ENCODE results near the gene PPP2R3B. TPM values are rescaled to one million over a fixed set of nuclear protein-coding genes. Genes with fewer than 3 reads are reported as not detected.
A peak's percentile ranks its signal among the peaks of the same experiment; 100 is the strongest.

The PPP2R3B gene
- total and polyA plus RNA-seq, 2 of the 4 experiments (the other 2 are of a cell fraction): 13.2 to 13.3 TPM

DNA sequence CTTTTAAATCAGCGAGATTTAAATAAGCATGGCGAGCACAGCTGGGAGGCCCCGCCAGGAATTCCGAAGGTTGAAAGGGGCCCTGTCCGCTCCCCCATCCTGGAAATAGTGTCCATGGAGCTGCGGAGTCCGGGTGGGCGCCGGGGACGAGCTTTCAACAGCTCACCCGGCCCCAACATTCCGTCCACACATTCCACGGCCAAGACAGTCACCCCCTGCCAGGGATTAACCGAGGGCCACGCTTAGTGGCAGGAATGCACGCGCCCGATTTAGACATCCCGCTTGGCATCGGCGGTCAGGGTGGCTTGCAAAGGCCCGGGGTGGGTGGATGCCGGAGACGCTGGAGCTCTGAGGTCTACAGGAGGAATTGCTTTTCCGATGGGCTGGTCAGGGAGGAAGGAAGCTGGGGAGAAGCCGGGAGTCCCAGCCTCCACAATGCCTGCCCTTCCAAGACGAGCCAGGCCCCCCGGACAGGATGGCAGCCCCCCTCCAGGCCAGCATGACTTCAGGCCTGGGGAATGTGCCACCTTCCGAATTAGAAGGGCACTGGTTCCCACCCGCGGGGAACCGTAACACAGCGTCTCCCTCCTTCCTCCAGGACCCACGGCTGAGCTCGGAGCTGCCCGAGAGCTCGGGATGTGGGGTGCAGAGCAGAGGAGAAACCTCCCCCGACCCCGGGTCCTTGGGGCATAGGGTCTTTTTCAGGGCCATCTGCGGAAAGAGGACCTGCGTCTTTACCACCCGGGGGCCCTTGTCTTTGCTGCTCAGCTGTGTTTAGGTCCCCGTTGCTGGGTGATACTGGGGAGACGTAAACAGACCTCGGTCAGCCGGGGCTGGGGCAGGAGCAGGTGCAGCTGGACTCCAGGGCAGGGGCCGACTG is 26.9 kb upstream of the PPP2R3B start:
- H3K9ac ChIP-seq (ENCODE audit: low read depth, low read length): no peak overlapping the region; the same call in 1 of the 2 replicates

More for the DNA sequence above, 26.9 kb upstream of the PPP2R3B start:
- H4K20me1 ChIP-seq (ENCODE audit: insufficient read depth, low read length): no peaks in the 10 kb centered on the region
- intact Hi-C loops (cut with micrococcal nuclease): no loop called here
- H3K23ac ChIP-seq (ENCODE audit: low read depth, low read length): no peak overlapping the region
- H3K4me3 ChIP-seq (ENCODE audit: insufficient read depth, low read depth, low read length): 0 out of 2 replicates have a peak overlapping the region, but pooled peaks have one; percentile 11
- H2BK5ac ChIP-seq (ENCODE audit: low read depth, low read length, poor library complexity, severe bottlenecking): no peak overlapping the region
- H2AK9ac ChIP-seq (replicated peaks; ENCODE audit: low read depth, low read length, poor library complexity): peak overlapping the region; percentile 42
- no peak overlapping the region for H4K8ac ChIP-seq (ENCODE audit: low read depth in 2 of 2, low read length in 2 of 2)
- H2AK5ac ChIP-seq (ENCODE audit: low read depth, low read length): no peak overlapping the region
- H2BK15ac ChIP-seq (ENCODE audit: low read depth, low read length): no peak overlapping the region
- H3K9me1 ChIP-seq (ENCODE audit: insufficient read depth, low read length): no peaks in the 10 kb centered on the region
- H3K79me1 ChIP-seq (ENCODE audit: low read depth in 1 of 2, low read length in 2 of 2): no peaks in the 10 kb centered on the region
- no peak overlapping the region for H3K18ac ChIP-seq (ENCODE audit: low read depth, low read length)
- no peaks in the 10 kb centered on the region; the same call in 1 of the 2 replicates for H3K9me3 ChIP-seq (ENCODE audit: control insufficient read depth, insufficient read depth, low read length)
- no peak overlapping the region for H3K27ac ChIP-seq (ENCODE audit: insufficient read depth, low read length)
- ATAC-seq (ENCODE audit: low read depth): peak; percentile 84
- H3K36me3 ChIP-seq (ENCODE audit: control insufficient read depth, insufficient read depth, low read length): no peaks in the 10 kb centered on the region
- no CpG with 5 or more reads among the region's 47 CpGs for WGBS, 2 experiments (ENCODE audit: extremely low coverage in 2 of 2, insufficient read length in 1 of 2)
- H3K4me1 ChIP-seq (ENCODE audit: control insufficient read depth, insufficient read depth, low read length): peaks cover 2% of the 10 kb centered on the region; the same call in 1 of the 2 replicates
- H2AFZ ChIP-seq (replicated peaks; ENCODE audit: low read length, poor library complexity): peak overlapping the region; percentile 85
- H4K91ac ChIP-seq (ENCODE audit: insufficient read depth, low read depth, low read length): no peak overlapping the region
- H3K14ac ChIP-seq (replicated peaks; ENCODE audit: low read depth, low read length): no peak overlapping the region
- H3K4ac ChIP-seq (ENCODE audit: low read depth, low read length): no peak overlapping the region
- dilution Hi-C loops (cut with HindIII; ENCODE audit: low sequenced_read_pairs, unreplicated experiment): no loop called here
- peak overlapping the region; percentile 66 for H3K4me2 ChIP-seq (ENCODE audit: low read depth, low read length)
- peak; percentile 9 for DNase-seq
- no peak for TF ChIP-seq FOS (IDR thresholded peaks at IDR 0.05; ENCODE audit: low read depth, low read length)
- TF ChIP-seq, protein P1, sequence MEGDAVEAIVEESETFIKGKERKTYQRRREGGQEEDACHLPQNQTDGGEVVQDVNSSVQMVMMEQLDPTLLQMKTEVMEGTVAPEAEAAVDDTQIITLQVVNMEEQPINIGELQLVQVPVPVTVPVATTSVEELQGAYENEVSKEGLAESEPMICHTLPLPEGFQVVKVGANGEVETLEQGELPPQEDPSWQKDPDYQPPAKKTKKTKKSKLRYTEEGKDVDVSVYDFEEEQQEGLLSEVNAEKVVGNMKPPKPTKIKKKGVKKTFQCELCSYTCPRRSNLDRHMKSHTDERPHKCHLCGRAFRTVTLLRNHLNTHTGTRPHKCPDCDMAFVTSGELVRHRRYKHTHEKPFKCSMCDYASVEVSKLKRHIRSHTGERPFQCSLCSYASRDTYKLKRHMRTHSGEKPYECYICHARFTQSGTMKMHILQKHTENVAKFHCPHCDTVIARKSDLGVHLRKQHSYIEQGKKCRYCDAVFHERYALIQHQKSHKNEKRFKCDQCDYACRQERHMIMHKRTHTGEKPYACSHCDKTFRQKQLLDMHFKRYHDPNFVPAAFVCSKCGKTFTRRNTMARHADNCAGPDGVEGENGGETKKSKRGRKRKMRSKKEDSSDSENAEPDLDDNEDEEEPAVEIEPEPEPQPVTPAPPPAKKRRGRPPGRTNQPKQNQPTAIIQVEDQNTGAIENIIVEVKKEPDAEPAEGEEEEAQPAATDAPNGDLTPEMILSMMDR (conservative IDR thresholded peaks at IDR 0.05; ENCODE audit: low read depth, low read length): peak; percentile 14; the same call in 1 of the 2 replicates
- H3K27me3 ChIP-seq (ENCODE audit: control insufficient read depth, insufficient read depth, low read length): no peaks in the 10 kb centered on the region
- H2BK20ac ChIP-seq (ENCODE audit: low read depth, low read length): no peak overlapping the region
- no TSS peak for BruUV-seq (replicated peaks)
- no peak overlapping the region for H3K56ac ChIP-seq (ENCODE audit: extremely low read depth, insufficient read depth, low read length)
- H4K5ac ChIP-seq (ENCODE audit: low read depth, low read length): no peak overlapping the region
- no peak overlapping the region for H2BK120ac ChIP-seq (ENCODE audit: low read depth, low read length)
- in situ Hi-C loops (cut with MboI; ENCODE audit: low sequenced_read_pairs): no loop called here
- POLR2A ChIA-PET (ENCODE audit: unreplicated experiment): no interaction called here
- CTCF ChIA-PET: no interaction called here
